ENCODE results near the gene TPH2. TPM values are rescaled to one million over a fixed set of nuclear protein-coding genes. Genes with fewer than 3 reads are reported as not detected.

TPH2 gene
- total RNA-seq, 1 experiment from 2014 or later = 0.83 TPM

GRCh38 chr12:72054511-72054910 lies 115.9 kb downstream of the TPH2 start:
- POLR2A ChIA-PET = no interaction called here
- Mint-ChIP-seq H3K4me1 (no peaks in the 10 kb centered on the region), H3K27ac (no peak overlapping the region)

GRCh38 chr12:72057330-72057914 lies 118.8 kb downstream of the TPH2 start:
- no peak for TF ChIP-seq TEAD4 (CRISPR knock-in tag; IDR thresholded peaks at IDR 0.05)
- CTCF ChIA-PET = no interaction called here
- ATAC-seq = no peak
- POLR2A ChIA-PET = no interaction called here
- H3K4me3 Mint-ChIP-seq = no peak overlapping the region
- no peak overlapping the region for H3K27ac Mint-ChIP-seq
- no peak for DNase-seq (ENCODE audit: low spot score)
- no peaks in the 10 kb centered on the region for H3K4me1 Mint-ChIP-seq
- H3K9me3 Mint-ChIP-seq = peaks cover 6% of the 10 kb centered on the region; the same call in 1 of the 2 replicates
- H3K27me3 Mint-ChIP-seq (ENCODE audit: low read depth) = no peaks in the 10 kb centered on the region
- no peaks in the 10 kb centered on the region for H3K36me3 Mint-ChIP-seq

More at GRCh38 chr12:72054511-72054910, 115.9 kb downstream of the TPH2 start:
- Mint-ChIP-seq H3K9me3 (peaks cover 6% of the 10 kb centered on the region; the same call in 1 of the 2 replicates), H3K27me3 (ENCODE audit: low read depth) (no peaks in the 10 kb centered on the region), H3K36me3 (no peaks in the 10 kb centered on the region), H3K4me3 (no peak overlapping the region)
- no peak for DNase-seq (ENCODE audit: low spot score)
- TF ChIP-seq NR2C2 (CRISPR knock-in tag; IDR thresholded peaks at IDR 0.05) (no peak), ZNF317 (CRISPR knock-in tag; IDR thresholded peaks at IDR 0.05; ENCODE audit: borderline replicate concordance, low read depth) (no peak), EMX1 (CRISPR knock-in tag; IDR thresholded peaks at IDR 0.05) (no peak), ZBTB43 (CRISPR knock-in tag; IDR thresholded peaks at IDR 0.05) (no peak), ATF1 (CRISPR knock-in tag; IDR thresholded peaks at IDR 0.05) (no peak), IRF2 (CRISPR knock-in tag; IDR thresholded peaks at IDR 0.05; ENCODE audit: borderline replicate concordance, low read depth) (no peak), ZNF219 (CRISPR knock-in tag; IDR thresholded peaks at IDR 0.05; ENCODE audit: borderline replicate concordance) (no peak), PRRX2 (CRISPR knock-in tag; IDR thresholded peaks at IDR 0.05) (no peak), JUN (CRISPR knock-in tag; IDR thresholded peaks at IDR 0.05) (no peak), AR (CRISPR knock-in tag; IDR thresholded peaks at IDR 0.05) (no peak), TP53 (CRISPR knock-in tag; IDR thresholded peaks at IDR 0.05) (no peak), CBFB (CRISPR knock-in tag; IDR thresholded peaks at IDR 0.05; ENCODE audit: low read depth) (no peak), FOXP4 (CRISPR knock-in tag; IDR thresholded peaks at IDR 0.05) (no peak), SMAD3 (CRISPR knock-in tag; IDR thresholded peaks at IDR 0.05; ENCODE audit: borderline replicate concordance) (no peak)
- CTCF ChIA-PET = no interaction called here
- ATAC-seq = no peak

- ChIA-PET CTCF (no interaction called here), POLR2A (no interaction called here)
- DNase-seq (ENCODE audit: low spot score) (no peak), ATAC-seq (peak; percentile 43; the same call in 1 of the 2 replicates)
- Mint-ChIP-seq H3K27me3 (ENCODE audit: low read depth) (no peaks in the 10 kb centered on the region), H3K27ac (no peak overlapping the region), H3K4me1 (no peaks in the 10 kb centered on the region), H3K9me3 (peaks cover 4% of the 10 kb centered on the region; the same call in 1 of the 2 replicates), H3K36me3 (no peaks in the 10 kb centered on the region), H3K4me3 (no peak overlapping the region)
- TF ChIP-seq PRRX2 (CRISPR knock-in tag; IDR thresholded peaks at IDR 0.05) (no peak), TCF7 (CRISPR knock-in tag; IDR thresholded peaks at IDR 0.05; ENCODE audit: low read depth) (no peak), ATF3 (CRISPR knock-in tag; conservative IDR thresholded peaks at IDR 0.05) (no peak), NFE2L1 (CRISPR knock-in tag; IDR thresholded peaks at IDR 0.05) (no peak), MAX (CRISPR knock-in tag; IDR thresholded peaks at IDR 0.05) (no peak), ZNF671 (CRISPR knock-in tag; IDR thresholded peaks at IDR 0.05) (no peak)
These were observed 124.4 kb downstream of the TPH2 start for GRCh38 chr12:72063073-72063472.

All from WTC11 (cell line).